Measurements from ENCODE around the gene MBNL3. TPM values are rescaled to one million over a fixed set of nuclear protein-coding genes. Genes with fewer than 3 reads are reported as not detected.

MBNL3 gene
- total RNA-seq, 1 experiment from 2014 or later, result 195 TPM

DNA sequence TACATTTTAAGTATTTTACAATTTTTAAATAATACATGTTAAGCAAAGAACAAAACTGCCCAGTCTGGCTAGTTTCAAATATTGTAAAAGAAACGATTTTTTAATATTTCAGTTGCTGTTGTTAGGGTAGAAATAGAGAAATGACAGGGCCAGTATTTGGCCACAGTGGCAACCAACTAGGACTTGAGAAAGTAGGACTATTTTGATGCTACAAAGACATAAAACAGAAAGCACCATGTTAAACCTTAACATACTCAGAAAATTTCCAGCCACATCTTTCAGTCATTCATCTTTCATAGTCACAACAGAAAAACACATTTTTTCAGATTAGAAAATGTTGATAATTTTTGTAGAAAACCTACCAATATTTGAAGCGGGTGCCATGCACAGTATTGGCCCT, 104.5 kb downstream of the MBNL3 start:
- Histone ChIP-seq H3K9me3 (no peaks in the 10 kb centered on the region), H3K4me3 (ENCODE audit: low read depth, low read length) (no peak overlapping the region), H3K36me3 (ENCODE audit: control insufficient read depth, insufficient read depth, low read length) (no peaks in the 10 kb centered on the region), H3K4me1 (peaks cover 6% of the 10 kb centered on the region; the same call in 1 of the 2 replicates), H3K27me3 (replicated peaks; ENCODE audit: control insufficient read depth, insufficient read depth, low read length) (no peaks in the 10 kb centered on the region)
- Mint-ChIP-seq H3K27ac (ENCODE audit: unreplicated experiment) (no peak overlapping the region), H3K36me3 (ENCODE audit: insufficient read depth, unreplicated experiment) (peaks cover 42% of the 10 kb centered on the region), H3K4me3 (ENCODE audit: unreplicated experiment) (no peak overlapping the region), H3K4me1 (ENCODE audit: low read depth, unreplicated experiment) (peaks cover 6% of the 10 kb centered on the region), H3K27me3 (ENCODE audit: insufficient read depth, unreplicated experiment) (no peaks in the 10 kb centered on the region), H3K9me3 (ENCODE audit: unreplicated experiment) (no peaks in the 10 kb centered on the region)
- intact Hi-C loops (cut with micrococcal nuclease; ENCODE audit: unreplicated experiment), result no loop called here
- TF ChIP-seq, protein P1, sequence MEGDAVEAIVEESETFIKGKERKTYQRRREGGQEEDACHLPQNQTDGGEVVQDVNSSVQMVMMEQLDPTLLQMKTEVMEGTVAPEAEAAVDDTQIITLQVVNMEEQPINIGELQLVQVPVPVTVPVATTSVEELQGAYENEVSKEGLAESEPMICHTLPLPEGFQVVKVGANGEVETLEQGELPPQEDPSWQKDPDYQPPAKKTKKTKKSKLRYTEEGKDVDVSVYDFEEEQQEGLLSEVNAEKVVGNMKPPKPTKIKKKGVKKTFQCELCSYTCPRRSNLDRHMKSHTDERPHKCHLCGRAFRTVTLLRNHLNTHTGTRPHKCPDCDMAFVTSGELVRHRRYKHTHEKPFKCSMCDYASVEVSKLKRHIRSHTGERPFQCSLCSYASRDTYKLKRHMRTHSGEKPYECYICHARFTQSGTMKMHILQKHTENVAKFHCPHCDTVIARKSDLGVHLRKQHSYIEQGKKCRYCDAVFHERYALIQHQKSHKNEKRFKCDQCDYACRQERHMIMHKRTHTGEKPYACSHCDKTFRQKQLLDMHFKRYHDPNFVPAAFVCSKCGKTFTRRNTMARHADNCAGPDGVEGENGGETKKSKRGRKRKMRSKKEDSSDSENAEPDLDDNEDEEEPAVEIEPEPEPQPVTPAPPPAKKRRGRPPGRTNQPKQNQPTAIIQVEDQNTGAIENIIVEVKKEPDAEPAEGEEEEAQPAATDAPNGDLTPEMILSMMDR (IDR thresholded peaks at IDR 0.05; ENCODE audit: insufficient read depth in 1 of 2, low read depth in 1 of 2, low read length in 1 of 2, severe bottlenecking in 1 of 2, unreplicated experiment in 1 of 2), result no peak
- CTCF ChIA-PET, result no interaction called here
- DNase-seq, result no peak
- BruUV-seq (replicated peaks), result no TSS peak
- POLR2A ChIA-PET, result no interaction called here

GRCh38 chrX:132382068-132382467, 106.8 kb downstream of the MBNL3 start:
- TF ChIP-seq, protein P1 (IDR thresholded peaks at IDR 0.05; ENCODE audit: insufficient read depth in 1 of 2, low read depth in 1 of 2, low read length in 1 of 2, severe bottlenecking in 1 of 2, unreplicated experiment in 1 of 2), result no peak
- Mint-ChIP-seq H3K27me3 (ENCODE audit: insufficient read depth, unreplicated experiment) (no peaks in the 10 kb centered on the region), H3K4me3 (ENCODE audit: unreplicated experiment) (no peak overlapping the region), H3K36me3 (ENCODE audit: insufficient read depth, unreplicated experiment) (peaks cover 34% of the 10 kb centered on the region), H3K27ac (ENCODE audit: unreplicated experiment) (no peak overlapping the region), H3K9me3 (ENCODE audit: unreplicated experiment) (no peaks in the 10 kb centered on the region), H3K4me1 (ENCODE audit: low read depth, unreplicated experiment) (peaks cover 6% of the 10 kb centered on the region)
- intact Hi-C loops (cut with micrococcal nuclease; ENCODE audit: unreplicated experiment), result no loop called here
- Histone ChIP-seq H3K4me1 (no peaks in the 10 kb centered on the region), H3K4me3 (ENCODE audit: low read depth, low read length) (no peak overlapping the region), H3K27me3 (replicated peaks; ENCODE audit: control insufficient read depth, insufficient read depth, low read length) (no peaks in the 10 kb centered on the region), H3K9me3 (no peaks in the 10 kb centered on the region), H3K36me3 (ENCODE audit: control insufficient read depth, insufficient read depth, low read length) (no peaks in the 10 kb centered on the region)
- POLR2A ChIA-PET, result no interaction called here
- no TSS peak for BruUV-seq (replicated peaks)
- DNase-seq, result no peak
- CTCF ChIA-PET, result no interaction called here

DNA sequence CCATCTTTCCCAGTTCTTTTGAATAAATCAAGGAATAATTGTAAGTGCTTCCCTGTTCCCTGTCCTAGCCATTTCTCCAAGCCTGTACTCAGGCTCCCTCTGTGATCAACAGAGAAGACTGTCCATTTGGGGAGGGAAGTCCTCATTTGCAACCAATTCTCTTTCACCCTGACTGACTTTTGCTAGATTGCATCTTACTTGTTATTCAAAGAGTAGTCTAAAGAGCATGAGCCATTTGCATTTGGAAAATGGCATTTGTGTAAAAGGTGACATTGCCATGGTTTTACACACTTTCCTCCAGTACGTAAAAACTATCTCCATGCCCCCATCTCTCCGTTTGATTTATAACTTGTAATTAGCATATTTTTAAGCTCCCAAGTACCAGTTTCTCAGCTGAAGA, 110.6 kb downstream of the MBNL3 start:
- intact Hi-C loops (cut with micrococcal nuclease; ENCODE audit: unreplicated experiment), result loop anchor here (10.0 kb wide), 1 partner anchor 153 kb away; no protein-coding TSS in a partner anchor
- no peaks in the 10 kb centered on the region for H3K27me3 ChIP-seq (replicated peaks; ENCODE audit: control insufficient read depth, insufficient read depth, low read length)
- Mint-ChIP-seq H3K4me1 (ENCODE audit: low read depth, unreplicated experiment) (peaks cover 6% of the 10 kb centered on the region), H3K27me3 (ENCODE audit: insufficient read depth, unreplicated experiment) (no peaks in the 10 kb centered on the region), H3K36me3 (ENCODE audit: insufficient read depth, unreplicated experiment) (peaks cover 27% of the 10 kb centered on the region), H3K4me3 (ENCODE audit: unreplicated experiment) (no peak overlapping the region), H3K9me3 (ENCODE audit: unreplicated experiment) (no peaks in the 10 kb centered on the region), H3K27ac (ENCODE audit: unreplicated experiment) (no peak overlapping the region)
- POLR2A ChIA-PET, result no interaction called here
- BruUV-seq (replicated peaks), result no TSS peak
- no peak for DNase-seq
- no peaks in the 10 kb centered on the region for H3K9me3 ChIP-seq
- TF ChIP-seq, protein P1 (IDR thresholded peaks at IDR 0.05; ENCODE audit: insufficient read depth in 1 of 2, low read depth in 1 of 2, low read length in 1 of 2, severe bottlenecking in 1 of 2, unreplicated experiment in 1 of 2), result no peak
- no peak overlapping the region for H3K4me3 ChIP-seq (ENCODE audit: low read depth, low read length)
- H3K4me1 ChIP-seq, result 0 out of 2 replicates have a peak, but pooled peaks cover 12% of the 10 kb centered on the region
- H3K36me3 ChIP-seq (ENCODE audit: control insufficient read depth, insufficient read depth, low read length), result no peaks in the 10 kb centered on the region; the same call in 1 of the 2 replicates
- CTCF ChIA-PET, result interaction anchor here (0.6 kb wide), 1 partner anchor 19 kb away, joined by 4 read pairs; no protein-coding TSS in a partner anchor

Measured in Caco-2 (cell line).